ENCODE results near the gene RNF208. TPM values are rescaled to one million over a fixed set of nuclear protein-coding genes. Genes with fewer than 3 reads are reported as not detected.

The RNF208 gene
- polyA plus RNA-seq, 1 donor from 2014 or later = 1.5 TPM

- Histone ChIP-seq H3K27ac (ENCODE audit: low read length) (no peak overlapping the region), H4K20me1 (ENCODE audit: insufficient read depth) (no peaks in the 10 kb centered on the region), H3K4me2 (ENCODE audit: low read length) (no peak overlapping the region), H3K9ac (ENCODE audit: low read length) (no peak overlapping the region), H3K79me2 (replicated peaks; ENCODE audit: insufficient read depth, low read length) (no peaks in the 10 kb centered on the region), H3K4me3 (ENCODE audit: low read length) (no peak overlapping the region), H3K36me3 (ENCODE audit: insufficient read depth, low read length) (no peaks in the 10 kb centered on the region), H3K9me2 (ENCODE audit: insufficient read depth, low read length) (no peaks in the 10 kb centered on the region), H2AFZ (ENCODE audit: low read depth, low read length) (no peak overlapping the region), H3K27me3 (ENCODE audit: insufficient read depth, low read depth, low read length) (no peaks in the 10 kb centered on the region), H3K9me3 (ENCODE audit: low read length) (no peaks in the 10 kb centered on the region), H3F3A (ENCODE audit: insufficient read depth, low read length, poor library complexity, severe bottlenecking) (no peaks in the 10 kb centered on the region)
- no peak for TF ChIP-seq POLR2AphosphoS5 (IDR thresholded peaks at IDR 0.05)
- TF ChIP-seq EP300 (conservative IDR thresholded peaks at IDR 0.05; ENCODE audit: poor library complexity, severe bottlenecking) = no peak
- no peak for TF ChIP-seq EZH2 (IDR thresholded peaks at IDR 0.05; ENCODE audit: borderline replicate concordance, insufficient read depth, low read length, poor library complexity, severe bottlenecking)
- TF ChIP-seq TAF1 (IDR thresholded peaks at IDR 0.05; ENCODE audit: low read depth) = no peak
- TF ChIP-seq MXI1 (conservative IDR thresholded peaks at IDR 0.05; ENCODE audit: poor library complexity, severe bottlenecking) = no peak
- no peak for TF ChIP-seq RAD21 (conservative IDR thresholded peaks at IDR 0.05)
These were observed 27.1 kb downstream of the RNF208 start for GRCh38 chr9:137194909-137195308.

DNA sequence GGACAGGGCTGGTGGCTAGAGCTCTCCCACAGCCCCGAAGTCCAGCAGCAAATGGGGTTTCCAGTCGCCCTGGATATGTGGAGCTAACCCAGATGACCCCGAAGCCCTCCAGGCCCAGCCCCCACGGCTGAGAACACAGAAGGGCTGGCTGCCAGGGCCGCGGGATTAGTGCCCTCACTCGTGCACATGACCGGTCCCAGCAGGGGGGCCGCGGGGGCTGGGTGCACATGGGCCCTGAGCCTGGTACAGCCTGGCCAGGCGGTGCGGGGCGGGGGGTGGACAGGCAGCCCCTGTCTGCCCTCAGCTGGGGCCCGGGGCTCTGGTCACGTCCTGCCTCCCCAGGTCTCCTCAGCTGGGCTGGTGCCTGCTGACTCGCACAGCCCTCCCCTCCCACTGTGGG lies 27.7 kb downstream of the RNF208 start:
- Histone ChIP-seq H3K4me3 (ENCODE audit: low read length) (no peak overlapping the region), H3K27me3 (ENCODE audit: insufficient read depth, low read depth, low read length) (no peaks in the 10 kb centered on the region), H3K27ac (ENCODE audit: low read length) (no peak overlapping the region), H2AFZ (ENCODE audit: low read depth, low read length) (no peak overlapping the region), H3K79me2 (replicated peaks; ENCODE audit: insufficient read depth, low read length) (no peaks in the 10 kb centered on the region), H4K20me1 (ENCODE audit: insufficient read depth) (no peaks in the 10 kb centered on the region), H3F3A (ENCODE audit: insufficient read depth, low read length, poor library complexity, severe bottlenecking) (no peaks in the 10 kb centered on the region), H3K4me2 (ENCODE audit: low read length) (no peak overlapping the region), H3K36me3 (ENCODE audit: insufficient read depth, low read length) (no peaks in the 10 kb centered on the region), H3K9me3 (ENCODE audit: low read length) (no peaks in the 10 kb centered on the region), H3K9me2 (ENCODE audit: insufficient read depth, low read length) (no peaks in the 10 kb centered on the region), H3K9ac (ENCODE audit: low read length) (no peak overlapping the region)
- no peak for TF ChIP-seq POLR2AphosphoS5 (IDR thresholded peaks at IDR 0.05)
- no peak for TF ChIP-seq SMC3 (conservative IDR thresholded peaks at IDR 0.05; ENCODE audit: poor library complexity)
- TF ChIP-seq REST (IDR thresholded peaks at IDR 0.05; ENCODE audit: borderline replicate concordance) = no peak
- TF ChIP-seq EP300 (conservative IDR thresholded peaks at IDR 0.05; ENCODE audit: poor library complexity, severe bottlenecking) = no peak
- no peak for TF ChIP-seq MXI1 (conservative IDR thresholded peaks at IDR 0.05; ENCODE audit: poor library complexity, severe bottlenecking)
- no peak for TF ChIP-seq CTCF (IDR thresholded peaks at IDR 0.05; ENCODE audit: poor library complexity, severe bottlenecking)
- TF ChIP-seq TAF1 (IDR thresholded peaks at IDR 0.05; ENCODE audit: low read depth) = no peak
- TF ChIP-seq RAD21 (conservative IDR thresholded peaks at IDR 0.05) = no peak
- TF ChIP-seq EZH2 (IDR thresholded peaks at IDR 0.05; ENCODE audit: borderline replicate concordance, insufficient read depth, low read length, poor library complexity, severe bottlenecking) = no peak
